ENCODE data around the gene MAGEB10. TPM values are rescaled to one million over a fixed set of nuclear protein-coding genes. Genes with fewer than 3 reads are reported as not detected.

MAGEB10 gene
- polyA plus RNA-seq, 3 donors = not detected

GRCh38 chrX:27838185-27838584 lies 30.4 kb downstream of the MAGEB10 start:
- no peak overlapping the region for H3K4me3 ChIP-seq (replicated peaks in 1 of 3; ENCODE audit: low read depth in 2 of 3, low read length in 3 of 3)
- H4K20me1 ChIP-seq (ENCODE audit: insufficient read depth, low read length) = no peaks in the 10 kb centered on the region
- no peak overlapping the region for H2AFZ ChIP-seq (ENCODE audit: insufficient read depth, low read depth, low read length, poor library complexity, severe bottlenecking)
- no peak for TF ChIP-seq CTCF (IDR thresholded peaks at IDR 0.05)
- no peak overlapping the region for H3K4me2 ChIP-seq (replicated peaks; ENCODE audit: extremely low read depth, low read length, poor library complexity, severe bottlenecking)
- intact Hi-C loops (cut with micrococcal nuclease) = no loop called here
- Mint-ChIP-seq H3K27me3 (ENCODE audit: low read depth in 3 of 3) (peaks cover 0 to 2% (median 0%) of the 10 kb centered on the region in 3 donors), H3K4me3 (no peak overlapping the region), H3K4me1 (no peaks in the 10 kb centered on the region), H3K27ac (no peak overlapping the region), H3K9me3 (peaks cover 0 to 5% (median 1%) of the 10 kb centered on the region in 7 donors), H3K36me3 (no peaks in the 10 kb centered on the region)
- H3K4me1 ChIP-seq (ENCODE audit: control insufficient read depth in 1 of 2, insufficient read depth in 2 of 2, low read length in 2 of 2) = no peaks in the 10 kb centered on the region
- no peak overlapping the region for H3K9ac ChIP-seq (ENCODE audit: insufficient read depth, low read length, poor library complexity, severe bottlenecking)
- H3K27me3 ChIP-seq (ENCODE audit: control insufficient read depth in 2 of 2, insufficient read depth in 2 of 2, low read length in 2 of 2) = no peaks in the 10 kb centered on the region
- H3K27ac ChIP-seq (ENCODE audit: low read depth in 1 of 2, low read length in 2 of 2) = no peak overlapping the region
- no peaks in the 10 kb centered on the region for H3K36me3 ChIP-seq (replicated peaks in 1 of 2; ENCODE audit: control insufficient read depth in 1 of 2, insufficient read depth in 2 of 2, low read length in 2 of 2)
- no CpG with 5 or more reads among the region's 3 CpGs for WGBS (ENCODE audit: insufficient coverage)
- DNase-seq = no peak
- H3K9me3 ChIP-seq (replicated peaks in 1 of 2; ENCODE audit: control insufficient read depth in 1 of 2, insufficient read depth in 1 of 2, low read length in 2 of 2) = peaks cover 0 to 3% of the 10 kb centered on the region in 2 donors
- H3K79me2 ChIP-seq (ENCODE audit: insufficient read depth, low read length) = no peaks in the 10 kb centered on the region

DNA sequence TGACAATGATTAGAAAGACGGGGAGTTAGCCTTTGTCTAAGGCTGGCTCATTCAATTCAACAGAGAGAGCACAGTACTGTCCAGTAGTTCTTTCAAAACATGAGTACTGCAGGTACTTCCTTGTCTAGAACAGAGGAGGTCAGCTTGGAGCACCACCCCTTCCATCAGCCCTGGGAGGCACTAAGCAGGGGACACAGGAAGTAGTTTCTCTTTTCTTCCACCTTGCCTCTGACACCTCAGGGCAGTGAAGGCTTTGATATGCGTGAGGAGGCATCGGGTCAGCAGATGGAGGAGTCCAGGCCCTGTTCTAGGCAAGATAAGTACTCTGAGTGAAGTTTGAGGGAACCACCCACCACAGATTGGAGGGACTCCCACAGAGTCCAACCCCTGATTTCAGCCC lies 33.1 kb downstream of the MAGEB10 start:
- H3K9me3 ChIP-seq (replicated peaks in 1 of 2; ENCODE audit: control insufficient read depth in 1 of 2, insufficient read depth in 1 of 2, low read length in 2 of 2) = no peaks in the 10 kb centered on the region
- Mint-ChIP-seq H3K36me3 (no peaks in the 10 kb centered on the region), H3K4me3 (no peak overlapping the region), H3K27ac (no peak overlapping the region), H3K9me3 (no peaks in the 10 kb centered on the region), H3K27me3 (ENCODE audit: low read depth in 3 of 3) (peaks cover 0 to 2% (median 1%) of the 10 kb centered on the region in 3 donors), H3K4me1 (no peaks in the 10 kb centered on the region)
- H3K4me3 ChIP-seq (replicated peaks in 1 of 3; ENCODE audit: low read depth in 2 of 3, low read length in 3 of 3) = no peak overlapping the region
- H4K20me1 ChIP-seq (ENCODE audit: insufficient read depth, low read length) = no peaks in the 10 kb centered on the region
- H3K4me2 ChIP-seq (replicated peaks; ENCODE audit: extremely low read depth, low read length, poor library complexity, severe bottlenecking) = no peak overlapping the region
- no peak overlapping the region for H3K9ac ChIP-seq (ENCODE audit: insufficient read depth, low read length, poor library complexity, severe bottlenecking)
- no peak for TF ChIP-seq CTCF (IDR thresholded peaks at IDR 0.05)
- intact Hi-C loops (cut with micrococcal nuclease) = no loop called here
- no peak overlapping the region for H2AFZ ChIP-seq (ENCODE audit: insufficient read depth, low read depth, low read length, poor library complexity, severe bottlenecking)
- no CpG with 5 or more reads among the region's 3 CpGs for WGBS (ENCODE audit: insufficient coverage)
- no peak overlapping the region for H3K27ac ChIP-seq (ENCODE audit: low read depth in 1 of 2, low read length in 2 of 2)
- H3K4me1 ChIP-seq (ENCODE audit: control insufficient read depth in 1 of 2, insufficient read depth in 2 of 2, low read length in 2 of 2) = no peaks in the 10 kb centered on the region
- no peaks in the 10 kb centered on the region for H3K79me2 ChIP-seq (ENCODE audit: insufficient read depth, low read length)
- no peaks in the 10 kb centered on the region for H3K36me3 ChIP-seq (replicated peaks in 1 of 2; ENCODE audit: control insufficient read depth in 1 of 2, insufficient read depth in 2 of 2, low read length in 2 of 2)
- no peak for DNase-seq
- no peaks in the 10 kb centered on the region for H3K27me3 ChIP-seq (ENCODE audit: control insufficient read depth in 2 of 2, insufficient read depth in 2 of 2, low read length in 2 of 2)
